Liver (tissue), 9 donors: ENCODE measurements around the gene SPG21. TPM values are rescaled to one million over a fixed set of nuclear protein-coding genes. Genes with fewer than 3 reads are reported as not detected.

Experiments
- DNase-seq: peaks from one replicate; pipeline ENCODE4 v3.0.0-alpha.2; 2017; ENCODE audit warnings: low spot score
- H3K27ac ChIP-seq, 2 donors: one replicate each; pipeline ENCODE4 v1.7.0; 2013; ENCODE audit warnings: inconsistent platforms in 2 of 2, low read length in 2 of 2, control low read depth in 1 of 2, low read depth in 1 of 2, mild to moderate bottlenecking in 1 of 2
- H3K27me3 ChIP-seq, 4 donors: one replicate each; pipeline versions ENCODE4 v1.6.1 to v1.7.0; 2013; ENCODE audit warnings: low read length in 3 of 4, inconsistent platforms in 1 of 4, mild to moderate bottlenecking in 1 of 4, moderate library complexity in 1 of 4; ENCODE audit not compliant: control insufficient read depth in 4 of 4, insufficient read depth in 4 of 4
- H3K36me3 ChIP-seq, 4 donors: one replicate each; pipeline versions ENCODE4 v1.6.1 to v1.7.0; 2013; ENCODE audit warnings: low read length in 3 of 4, mild to moderate bottlenecking in 3 of 4, low read depth in 1 of 4, moderate library complexity in 1 of 4; ENCODE audit not compliant: control insufficient read depth in 4 of 4, insufficient read depth in 3 of 4
- H3K4me1 ChIP-seq, 4 donors: one replicate each; pipeline versions ENCODE4 v1.6.1 to v1.7.0; 2013; ENCODE audit warnings: low read length in 3 of 4, mild to moderate bottlenecking in 3 of 4, moderate library complexity in 1 of 4; ENCODE audit not compliant: control insufficient read depth in 4 of 4, insufficient read depth in 4 of 4
- H3K4me3 ChIP-seq, 3 donors: one replicate each; pipeline versions ENCODE4 v1.6.1 to v1.7.0; 2013; ENCODE audit warnings: low read length in 3 of 3, control low read depth in 1 of 3, low read depth in 1 of 3, mild to moderate bottlenecking in 1 of 3
- H3K9ac ChIP-seq, 2 donors: one replicate each; pipeline ENCODE4 v1.7.0; 2013; ENCODE audit warnings: low read length in 2 of 2, mild to moderate bottlenecking in 2 of 2, moderate library complexity in 2 of 2, control low read depth in 1 of 2, low read depth in 1 of 2
- H3K9me3 ChIP-seq, 4 donors: one replicate each; pipeline versions ENCODE4 v1.6.1 to v1.7.0; 2013; ENCODE audit warnings: low read length in 3 of 4; ENCODE audit not compliant: control insufficient read depth in 4 of 4
- ATF3 ChIP-seq: IDR thresholded peaks from 2 replicates; pipeline ENCODE4 v1.6.1; 2016; ENCODE audit warnings: antibody characterized with exemption
- CTCF ChIP-seq: fragments of 150-350 bp; IDR thresholded peaks from 2 replicates; pipeline ENCODE4 v1.5.1; 2017; ENCODE audit warnings: improper control_type of control experiment, low read depth, low read length; ENCODE audit not compliant: missing input control
- FOXA1 ChIP-seq: IDR thresholded peaks from 2 replicates; pipeline ENCODE4 v1.6.1; 2016; ENCODE audit warnings: antibody characterized with exemption
- GABPA ChIP-seq, 2 donors: IDR thresholded peaks in 1 of 2; conservative IDR thresholded peaks in 1 of 2; 2 replicates each; pipeline ENCODE4 v1.6.1; 2016; ENCODE audit warnings: antibody characterized with exemption in 2 of 2, mild to moderate bottlenecking in 1 of 2, moderate library complexity in 1 of 2
- HNF4G ChIP-seq: IDR thresholded peaks from 2 replicates; pipeline ENCODE4 v1.6.1; 2016; ENCODE audit warnings: antibody characterized with exemption
- NR2F2 ChIP-seq: IDR thresholded peaks from 2 replicates; pipeline ENCODE4 v1.6.1; 2016; ENCODE audit warnings: antibody characterized with exemption
- RAD21 ChIP-seq, 2 donors: IDR thresholded peaks; 2 replicates each; pipeline ENCODE4 v1.6.1; 2016; ENCODE audit warnings: antibody characterized with exemption in 2 of 2, mild to moderate bottlenecking in 2 of 2
- REST ChIP-seq: IDR thresholded peaks from 2 replicates; pipeline ENCODE4 v1.6.1; 2016; ENCODE audit warnings: antibody characterized with exemption, mild to moderate bottlenecking
- RXRA ChIP-seq, 2 donors: IDR thresholded peaks; 2 replicates each; pipeline ENCODE4 v1.6.1; 2017 to 2018; ENCODE audit warnings: antibody characterized with exemption in 2 of 2, mild to moderate bottlenecking in 1 of 2
- SP1 ChIP-seq: IDR thresholded peaks from 2 replicates; pipeline ENCODE4 v1.6.1; 2018; ENCODE audit warnings: antibody characterized with exemption, mild to moderate bottlenecking
- YY1 ChIP-seq: IDR thresholded peaks from 2 replicates; pipeline ENCODE4 v1.6.1; 2016; ENCODE audit warnings: antibody characterized with exemption, mild to moderate bottlenecking
- WGBS: extraction: QIAGEN DNeasy Blood & Tissue Kit; methylation state at CpG from one replicate; pipeline ENCODE4 v1.1.7; 2013; 5-methylcytosine and 5-hydroxymethylcytosine counted together
- polyA plus RNA-seq, 2 donors: library from polyadenylated mRNA; stranded (reverse) in 1 of 2; unstranded in 1 of 2; fragments of 200-250 nt in 1 of 2; fragments of >200 nt in 1 of 2; fragmentation: Nextera tagmentation in 1 of 2; extraction: Ambion mirVana in 1 of 2; gene quantifications; one replicate each; pipeline versions ENCODE4 v1.2.1 to v1.2.3, GENCODE V29; 2013 to 2015
- total RNA-seq, 2 donors: library from RNA; depleted of rRNA; stranded (reverse); fragments of >200 nt; gene quantifications; one replicate each; pipeline ENCODE4 v1.2.3, GENCODE V29; 2014
- TF ChIP-seq, protein P1 (sequence below): IDR thresholded peaks from 2 replicates; pipeline ENCODE4 v1.6.1; 2016; ENCODE audit warnings: antibody characterized with exemption
- donor health status: healthy.
- donor health status: healthy.
- donor health status: healthy.
- donor health status: healthy.
- donor health status: healthy.

Gene SPG21
- total and polyA plus RNA-seq, 4 donors = 27.4 to 50.7 (median 41.2) TPM

DNA sequence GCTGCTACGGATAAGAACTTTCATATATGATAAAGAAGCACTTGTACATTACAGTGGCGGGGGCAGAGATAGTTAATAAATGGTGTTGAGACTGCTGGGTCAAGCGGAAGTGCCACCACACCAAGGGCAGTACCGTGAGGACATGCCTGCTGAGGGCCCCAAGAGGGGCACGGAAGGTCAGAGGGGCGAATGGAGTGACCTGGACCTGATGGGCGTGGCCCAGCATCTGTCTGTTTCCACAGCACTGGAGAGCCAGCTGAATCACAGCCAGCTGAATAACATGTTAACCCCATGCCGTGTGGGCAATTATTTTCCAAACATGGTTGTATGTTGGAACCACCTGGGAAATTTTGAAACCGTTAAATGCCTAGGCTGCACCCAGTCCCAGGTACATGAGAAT, 40.8 kb downstream of the SPG21 start:
- no peak for DNase-seq
- H3K9ac ChIP-seq = no peak overlapping the region

DNA sequence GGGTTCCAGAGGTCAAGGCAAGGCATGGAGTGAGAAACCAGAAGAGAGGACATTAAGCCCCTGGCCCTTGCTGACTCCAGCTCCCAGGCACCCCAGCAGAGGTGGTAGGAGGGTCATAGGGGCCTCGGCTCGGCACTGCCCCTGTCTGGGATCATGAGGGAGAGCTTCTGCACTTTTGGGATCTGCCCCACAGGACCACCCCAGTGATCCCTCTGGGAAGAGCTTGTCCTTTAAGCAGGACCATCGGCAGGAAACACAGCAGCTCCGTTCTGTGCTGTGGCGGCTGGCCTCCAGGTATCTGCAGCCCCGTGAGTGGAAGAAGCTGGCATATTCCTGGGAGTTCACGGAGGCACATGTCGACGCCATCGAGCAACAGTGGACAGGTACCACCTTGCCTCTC, 42.5 kb downstream of the SPG21 start:
- WGBS = 93% methylated on average over 10 of the region's 10 CpGs
- no peak for TF ChIP-seq CTCF
- no peak for TF ChIP-seq GABPA (IDR thresholded peaks at IDR 0.05 in 1 of 2, conservative IDR thresholded peaks at IDR 0.05 in 1 of 2)
- no peak for TF ChIP-seq NR2F2
- TF ChIP-seq, protein P1, sequence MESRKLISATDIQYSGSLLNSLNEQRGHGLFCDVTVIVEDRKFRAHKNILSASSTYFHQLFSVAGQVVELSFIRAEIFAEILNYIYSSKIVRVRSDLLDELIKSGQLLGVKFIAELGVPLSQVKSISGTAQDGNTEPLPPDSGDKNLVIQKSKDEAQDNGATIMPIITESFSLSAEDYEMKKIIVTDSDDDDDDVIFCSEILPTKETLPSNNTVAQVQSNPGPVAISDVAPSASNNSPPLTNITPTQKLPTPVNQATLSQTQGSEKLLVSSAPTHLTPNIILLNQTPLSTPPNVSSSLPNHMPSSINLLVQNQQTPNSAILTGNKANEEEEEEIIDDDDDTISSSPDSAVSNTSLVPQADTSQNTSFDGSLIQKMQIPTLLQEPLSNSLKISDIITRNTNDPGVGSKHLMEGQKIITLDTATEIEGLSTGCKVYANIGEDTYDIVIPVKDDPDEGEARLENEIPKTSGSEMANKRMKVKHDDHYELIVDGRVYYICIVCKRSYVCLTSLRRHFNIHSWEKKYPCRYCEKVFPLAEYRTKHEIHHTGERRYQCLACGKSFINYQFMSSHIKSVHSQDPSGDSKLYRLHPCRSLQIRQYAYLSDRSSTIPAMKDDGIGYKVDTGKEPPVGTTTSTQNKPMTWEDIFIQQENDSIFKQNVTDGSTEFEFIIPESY = no peak
- TF ChIP-seq SP1 = no peak
- TF ChIP-seq REST = no peak
- no peak for TF ChIP-seq YY1
- no peak for TF ChIP-seq FOXA1
- no peak for TF ChIP-seq RXRA (IDR thresholded peaks at IDR 0.05)
- TF ChIP-seq RAD21 (IDR thresholded peaks at IDR 0.05) = no peak
- no peak for TF ChIP-seq ATF3

More for the DNA sequence above, 40.8 kb downstream of the SPG21 start:
- Histone ChIP-seq H3K27me3 (no peaks in the 10 kb centered on the region), H3K36me3 (no peaks in the 10 kb centered on the region), H3K9me3 (no peaks in the 10 kb centered on the region), H3K27ac (no peak overlapping the region), H3K4me3 (no peak overlapping the region), H3K4me1 (no peaks in the 10 kb centered on the region)
- no peak for TF ChIP-seq NR2F2
- TF ChIP-seq REST = no peak
- no peak for TF ChIP-seq RAD21 (IDR thresholded peaks at IDR 0.05)
- no peak for TF ChIP-seq HNF4G
- no peak for TF ChIP-seq GABPA (IDR thresholded peaks at IDR 0.05 in 1 of 2, conservative IDR thresholded peaks at IDR 0.05 in 1 of 2)
- TF ChIP-seq, protein P1 = no peak
- TF ChIP-seq FOXA1 = no peak
- 73% methylated on average over 9 of the region's 9 CpGs for WGBS

More for the DNA sequence above, 42.5 kb downstream of the SPG21 start:
- H3K4me1 ChIP-seq = no peaks in the 10 kb centered on the region
- no peaks in the 10 kb centered on the region for H3K9me3 ChIP-seq
- H3K9ac ChIP-seq = no peak overlapping the region
- no peak for DNase-seq
- H3K36me3 ChIP-seq = no peaks in the 10 kb centered on the region
- no peaks in the 10 kb centered on the region for H3K27me3 ChIP-seq
- H3K4me3 ChIP-seq = no peak overlapping the region
- H3K27ac ChIP-seq = no peak overlapping the region
